Upper lobe of left lung (tissue), 6 donors: ENCODE data around the gene SWI5. TPM values are rescaled to one million over a fixed set of nuclear protein-coding genes. Genes with fewer than 3 reads are reported as not detected.
"Not testable (repeated sequence)": the region's sequence is repeated elsewhere in the genome, so short reads cannot be mapped to it uniquely, and the experiment has no call there.

Experiments used
- ATAC-seq, 2 donors: fragments of 200-7000 bp; cut with Tn5 transposase; one replicate each; pipeline ENCODE4 v1.9.1; 2022; ENCODE audit warnings: mild to moderate bottlenecking in 2 of 2, moderate library complexity in 2 of 2; ENCODE audit not compliant: low FRiP score in 2 of 2
- DNase-seq, 2 donors: peaks; one replicate each; pipeline ENCODE4 v3.0.0-alpha.2; 2019 to 2020
- H3K27ac ChIP-seq, 4 donors: fragments of 200-600 bp; sonication (generic); one replicate each; pipeline ENCODE4 v1.5.1; 2016 to 2019
- H3K27me3 ChIP-seq, 4 donors: fragments of 200-600 bp; sonication (generic); one replicate each; pipeline ENCODE4 v1.5.1; 2017 to 2019
- H3K36me3 ChIP-seq, 4 donors: fragments of 200-600 bp; sonication (generic); one replicate each; pipeline ENCODE4 v1.5.1; 2016 to 2019
- H3K4me1 ChIP-seq, 4 donors: fragments of 200-600 bp; sonication (generic); one replicate each; pipeline ENCODE4 v1.5.1; 2018 to 2019
- H3K4me3 ChIP-seq, 4 donors: fragments of 200-600 bp; sonication (generic); one replicate each; pipeline ENCODE4 v1.5.1; 2017 to 2019; ENCODE audit warnings: mild to moderate bottlenecking in 2 of 4, moderate library complexity in 1 of 4
- H3K9me3 ChIP-seq, 4 donors: fragments of 200-600 bp; sonication (generic); one replicate each; pipeline ENCODE4 v1.5.1; 2018 to 2019
- EP300 ChIP-seq, 4 donors: sonication (generic); formaldehyde crosslinking; IDR thresholded peaks; one replicate each; pipeline ENCODE4 v1.5.1; 2017; ENCODE audit warnings: antibody characterized with exemption in 4 of 4, control low read depth in 2 of 4
- POLR2A ChIP-seq, 4 donors: fragments of 450-650 bp; IDR thresholded peaks; one replicate each; pipeline ENCODE4 v1.5.1; 2016 to 2017; ENCODE audit warnings: antibody characterized with exemption in 4 of 4, mild to moderate bottlenecking in 2 of 4
- POLR2AphosphoS5 ChIP-seq, 2 donors: sonication (generic); formaldehyde crosslinking; IDR thresholded peaks; one replicate each; pipeline ENCODE4 v1.5.1; 2017; ENCODE audit warnings: antibody characterized with exemption in 2 of 2
- WGBS, 2 donors: methylation state at CpG; one replicate each; pipeline ENCODE4 v1.1.5; 2017 to 2018; 5-methylcytosine and 5-hydroxymethylcytosine counted together
- total RNA-seq, 6 donors: library from RNA; depleted of rRNA in 4 of 6; stranded (reverse); fragments of >200 nt in 4 of 6; gene quantifications; one replicate each; pipeline versions ENCODE4 v1.1.0 to v1.2.1, GENCODE V29; 2016 to 2021
- TF ChIP-seq, protein P1 (sequence below), 6 experiments: fragments of 450-650 bp in 4 of 6; fragments of 200-600 bp in 2 of 6; sonication (generic) in 2 of 6; IDR thresholded peaks; one replicate each; pipeline ENCODE4 v1.5.1; 2016 to 2019; ENCODE audit warnings: antibody characterized with exemption in 6 of 6
- donor health status: DM: no; HTN: no; CAD: no; lungs with moderate emphysema.
- donor health status: DM: no; HTN: yes; CAD: no; lungs with severe emphysema.

The SWI5 gene
- total RNA-seq = 10 to 100 TPM; 13.7 to 28.3 (median 22.8) TPM

DNA sequence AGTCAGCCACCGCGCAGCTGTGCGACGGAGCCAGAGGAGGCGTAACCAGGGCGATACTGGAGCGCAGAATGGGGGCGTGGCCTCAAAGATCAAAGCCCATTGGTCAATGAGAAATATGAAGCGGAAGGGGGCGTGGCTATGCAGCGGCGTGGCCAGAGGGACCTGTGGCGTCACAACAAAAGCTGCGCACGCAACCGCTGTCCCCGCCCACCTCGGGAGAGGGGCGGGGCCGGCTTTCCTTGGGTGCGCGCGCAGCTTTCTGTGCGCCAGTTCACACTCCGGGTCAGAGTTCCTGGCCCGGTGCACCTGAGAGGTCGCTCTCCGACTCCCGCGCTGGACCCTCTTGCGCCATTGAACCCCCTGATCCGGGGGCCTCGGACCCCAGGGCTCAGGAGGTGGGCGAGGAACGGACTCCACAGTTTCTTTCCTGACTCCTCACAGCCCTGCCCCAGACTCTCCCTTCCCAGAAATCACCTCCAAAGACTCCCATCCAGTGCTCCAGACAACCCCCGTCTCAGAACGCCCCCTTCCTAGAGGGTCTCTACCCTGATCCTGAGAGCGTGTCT is at the start of gene SWI5:
TSS of gene SWI5 (plus strand) at position 269 of the 566 bp plus-strand sequence.
- peak in 3 of 4 donors; percentile 69 to 98 (median 98) for TF ChIP-seq POLR2A (IDR thresholded peaks at IDR 0.05)
- peak; percentile 87 to 97 for TF ChIP-seq POLR2AphosphoS5 (IDR thresholded peaks at IDR 0.05)
- no peak for TF ChIP-seq EP300 (IDR thresholded peaks at IDR 0.05)
- TF ChIP-seq, protein P1, sequence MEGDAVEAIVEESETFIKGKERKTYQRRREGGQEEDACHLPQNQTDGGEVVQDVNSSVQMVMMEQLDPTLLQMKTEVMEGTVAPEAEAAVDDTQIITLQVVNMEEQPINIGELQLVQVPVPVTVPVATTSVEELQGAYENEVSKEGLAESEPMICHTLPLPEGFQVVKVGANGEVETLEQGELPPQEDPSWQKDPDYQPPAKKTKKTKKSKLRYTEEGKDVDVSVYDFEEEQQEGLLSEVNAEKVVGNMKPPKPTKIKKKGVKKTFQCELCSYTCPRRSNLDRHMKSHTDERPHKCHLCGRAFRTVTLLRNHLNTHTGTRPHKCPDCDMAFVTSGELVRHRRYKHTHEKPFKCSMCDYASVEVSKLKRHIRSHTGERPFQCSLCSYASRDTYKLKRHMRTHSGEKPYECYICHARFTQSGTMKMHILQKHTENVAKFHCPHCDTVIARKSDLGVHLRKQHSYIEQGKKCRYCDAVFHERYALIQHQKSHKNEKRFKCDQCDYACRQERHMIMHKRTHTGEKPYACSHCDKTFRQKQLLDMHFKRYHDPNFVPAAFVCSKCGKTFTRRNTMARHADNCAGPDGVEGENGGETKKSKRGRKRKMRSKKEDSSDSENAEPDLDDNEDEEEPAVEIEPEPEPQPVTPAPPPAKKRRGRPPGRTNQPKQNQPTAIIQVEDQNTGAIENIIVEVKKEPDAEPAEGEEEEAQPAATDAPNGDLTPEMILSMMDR (IDR thresholded peaks at IDR 0.05) = no peak
- 0 to 1% methylated on average over 5 to 27 of the region's 38 CpGs for WGBS, 2 donors
- H3K4me3 ChIP-seq = peak within 1 kb of the TSS; percentile 71 to 98 (median 84)
- peaks cover 33 to 52% (median 35%) of the 10 kb centered on the region in 4 donors for H3K4me1 ChIP-seq
- peak; percentile 98 for DNase-seq
- no peaks in the 10 kb centered on the region for H3K9me3 ChIP-seq
- no peaks in the 10 kb centered on the region for H3K27me3 ChIP-seq
- H3K36me3 ChIP-seq = peaks cover 6 to 26% (median 11%) of the 10 kb centered on the region in 4 donors
- peak; percentile 97 to 99 for ATAC-seq
- H3K27ac ChIP-seq = peak within 1 kb of the TSS; percentile 79 to 95 (median 92)

DNA sequence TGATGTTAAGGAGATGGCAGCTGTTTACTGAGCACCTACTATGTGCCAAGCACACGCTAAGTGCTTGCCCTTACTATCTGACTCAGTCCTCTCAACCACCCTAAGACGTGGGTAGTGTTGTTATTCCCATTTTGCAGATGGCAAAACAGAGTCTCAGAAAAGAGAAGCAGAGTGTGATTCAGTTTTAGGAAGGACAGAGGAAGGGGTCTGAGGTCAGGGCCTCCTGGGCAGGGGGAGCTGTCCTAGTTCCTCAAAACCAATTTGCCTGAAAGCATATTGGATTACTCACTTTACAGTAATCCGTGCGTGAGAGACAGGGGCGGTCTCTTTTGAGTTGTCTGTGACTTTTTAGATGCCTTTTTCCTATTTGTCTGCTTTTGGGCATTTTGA is 49.7 kb upstream of the SWI5 start:
- 76 to 82% methylated on average over 5 of the region's 5 CpGs for WGBS, 2 donors
- no peak overlapping the region for H3K27ac ChIP-seq
- TF ChIP-seq POLR2AphosphoS5 (IDR thresholded peaks at IDR 0.05) = no peak
- no peak for TF ChIP-seq EP300 (IDR thresholded peaks at IDR 0.05)
- no peak for TF ChIP-seq POLR2A (IDR thresholded peaks at IDR 0.05)
- TF ChIP-seq, protein P1 (IDR thresholded peaks at IDR 0.05) = no peak

DNA sequence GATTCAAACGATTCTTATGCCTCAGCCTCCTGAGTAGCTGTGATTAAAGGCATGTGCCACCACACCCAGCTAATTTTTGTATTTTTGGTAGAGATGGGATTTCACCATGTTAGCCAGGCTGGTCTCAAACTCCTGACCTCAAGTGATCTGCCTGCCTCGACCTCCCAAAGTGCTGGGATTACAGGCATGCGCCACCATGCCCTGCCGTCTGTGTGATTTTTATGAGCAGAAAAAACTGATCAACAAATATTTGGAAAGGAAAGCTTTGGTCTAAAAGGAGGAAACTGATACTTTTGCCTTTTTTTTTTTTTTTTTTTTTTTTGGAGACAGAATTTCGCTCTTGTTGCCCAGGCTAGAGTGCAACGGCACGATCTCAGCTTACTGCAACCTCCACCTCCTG is 45.2 kb upstream of the SWI5 start:
- 87 to 90% methylated on average over 7 of the region's 7 CpGs for WGBS, 2 donors
- not testable (repeated sequence) for H3K36me3 ChIP-seq, H3K27me3 ChIP-seq, H3K4me1 ChIP-seq, DNase-seq, H3K9me3 ChIP-seq, H3K4me3 ChIP-seq, H3K27ac ChIP-seq, ATAC-seq

More for the DNA sequence above, 49.7 kb upstream of the SWI5 start:
- Histone ChIP-seq H3K27me3 (no peaks in the 10 kb centered on the region), H3K4me1 (no peaks in the 10 kb centered on the region), H3K36me3 (no peaks in the 10 kb centered on the region), H3K4me3 (no peak overlapping the region), H3K9me3 (no peaks in the 10 kb centered on the region)
- DNase-seq = no peak
- ATAC-seq = no peak

DNA sequence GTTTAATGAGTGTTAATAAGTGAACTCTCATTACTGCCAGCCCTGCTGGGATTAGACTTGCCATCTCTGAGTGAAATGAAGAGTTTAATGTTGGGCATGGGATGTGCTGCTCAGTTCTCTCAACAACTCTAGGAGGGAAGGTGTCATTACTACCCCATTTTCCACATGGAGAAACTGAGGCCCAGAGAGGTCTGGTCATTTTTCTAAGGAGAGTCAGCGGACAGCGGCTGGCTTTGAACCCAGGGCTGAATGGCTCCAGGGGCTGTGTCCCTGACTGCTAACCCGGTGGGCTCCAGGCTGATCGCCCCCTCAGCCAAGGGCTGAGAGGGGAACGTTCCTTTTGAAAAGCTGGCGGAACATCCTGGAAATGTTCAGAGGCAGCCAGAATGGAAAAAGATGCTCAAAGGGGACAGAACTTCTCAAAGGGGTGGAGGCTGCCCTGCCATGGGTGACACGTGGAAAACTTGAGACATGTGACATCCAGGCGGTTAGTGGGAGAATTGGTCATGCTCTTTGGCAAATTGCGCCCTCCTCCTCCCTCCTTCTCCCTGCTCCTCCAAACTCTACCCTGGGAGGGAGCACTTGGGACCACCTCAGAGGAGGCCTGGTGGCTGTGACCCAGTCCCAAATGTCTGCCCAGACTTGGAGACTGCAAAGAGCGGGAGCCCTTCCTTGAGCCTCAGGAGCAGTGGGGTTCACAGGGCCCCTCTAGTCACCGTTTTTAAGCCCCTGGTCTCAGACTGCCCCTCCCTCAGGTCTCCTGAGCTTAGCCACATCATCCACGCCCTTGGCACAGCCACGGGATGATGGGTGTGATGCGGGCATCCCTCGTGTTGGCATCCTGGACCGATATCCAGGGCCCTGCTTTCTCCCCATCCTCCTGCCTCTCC is 44.2 kb upstream of the SWI5 start:
- peak; percentile 36 to 83 for ATAC-seq
- Histone ChIP-seq H3K4me3 (no peak overlapping the region), H3K4me1 (no peaks in the 10 kb centered on the region), H3K36me3 (no peaks in the 10 kb centered on the region), H3K27me3 (no peaks in the 10 kb centered on the region), H3K27ac (no peak overlapping the region), H3K9me3 (no peaks in the 10 kb centered on the region)
- DNase-seq = no peak
- 60 to 81% methylated on average over 15 of the region's 16 CpGs for WGBS, 2 donors
- TF ChIP-seq POLR2AphosphoS5 (IDR thresholded peaks at IDR 0.05) (no peak), EP300 (IDR thresholded peaks at IDR 0.05) (no peak), POLR2A (IDR thresholded peaks at IDR 0.05) (no peak)
- TF ChIP-seq, protein P1 (IDR thresholded peaks at IDR 0.05) = no peak

DNA sequence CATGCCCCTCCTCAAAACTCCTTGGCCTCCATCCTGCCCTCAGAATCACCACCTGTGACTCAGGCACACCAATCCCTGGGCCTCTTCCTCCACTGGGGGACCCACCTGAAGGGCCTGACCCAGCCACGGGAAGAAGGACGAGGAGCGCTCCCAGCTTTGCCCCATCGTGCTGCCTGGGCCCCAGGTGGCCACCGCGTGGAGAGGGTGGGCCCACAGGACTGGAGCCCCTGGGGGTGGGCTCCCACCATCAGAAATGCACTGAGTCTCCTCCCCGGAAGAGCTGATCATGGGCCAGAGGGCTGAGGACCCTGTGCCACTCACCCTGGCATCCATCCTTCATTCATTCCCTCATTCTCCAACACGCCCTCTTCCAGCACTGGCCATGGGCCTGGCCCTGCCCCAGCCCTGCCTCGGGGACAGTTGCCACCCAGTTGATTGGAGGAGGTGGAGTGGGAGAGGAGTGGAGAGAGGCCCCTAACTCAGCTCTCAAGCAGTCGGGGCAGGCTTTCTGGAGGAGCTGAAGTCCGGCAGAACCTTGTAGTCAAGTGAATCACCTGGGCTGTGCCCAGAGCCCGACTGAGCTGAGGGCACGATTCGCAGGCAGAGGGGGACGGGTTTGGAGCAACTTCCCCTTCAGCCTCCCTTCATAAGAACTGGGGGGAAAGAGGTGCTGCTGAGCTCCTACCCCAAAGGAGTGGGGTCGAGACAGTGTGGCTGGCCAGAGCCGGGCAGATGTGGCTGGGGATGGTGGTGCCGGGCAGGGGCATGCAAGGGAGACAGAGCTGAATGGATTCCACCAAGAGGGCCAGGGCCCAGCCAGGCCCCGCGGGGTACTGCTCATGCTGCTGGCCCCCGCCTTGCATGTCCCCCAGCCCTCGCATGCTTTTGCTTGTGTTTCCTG is 43.3 kb upstream of the SWI5 start:
- WGBS, 2 donors = 79 to 85% methylated on average over 15 to 21 of the region's 22 CpGs
- H3K4me3 ChIP-seq = no peak overlapping the region
- no peaks in the 10 kb centered on the region for H3K36me3 ChIP-seq
- TF ChIP-seq POLR2A (IDR thresholded peaks at IDR 0.05) (no peak), POLR2AphosphoS5 (IDR thresholded peaks at IDR 0.05) (no peak), EP300 (IDR thresholded peaks at IDR 0.05) (no peak)
- TF ChIP-seq, protein P1 (IDR thresholded peaks at IDR 0.05) = no peak
- ATAC-seq (peak in 1 of 2 donors; percentile 20), DNase-seq (no peak)
- no peaks in the 10 kb centered on the region for H3K27me3 ChIP-seq
- H3K4me1 ChIP-seq = no peaks in the 10 kb centered on the region
- H3K27ac ChIP-seq = no peak overlapping the region
- H3K9me3 ChIP-seq = no peaks in the 10 kb centered on the region
